SK-N-SH (cell line): ENCODE measurements around the gene CDH2.

Source experiments
- CTCF ChIP-seq: fragments of 200-600 bp; sonication (generic); IDR thresholded peaks from 2 replicates; pipeline ENCODE4 v1.6.1; 2017; ENCODE audit warnings: antibody characterized with exemption, mild to moderate bottlenecking, moderate library complexity
- EP300 ChIP-seq, 2 experiments: IDR thresholded peaks; 2 replicates each; pipeline versions ENCODE4 v1.4.0 to v1.6.1; 2012; ENCODE audit warnings: borderline replicate concordance in 1 of 2, low read depth in 1 of 2, low read length in 1 of 2
- EZH2phosphoT487 ChIP-seq: fragments of 200-600 bp; sonication (generic); IDR thresholded peaks from 2 replicates; pipeline ENCODE4 v1.6.1; 2017; ENCODE audit warnings: low read depth, mixed run types, mild to moderate bottlenecking, antibody characterized with exemption, moderate library complexity, borderline replicate concordance
- GABPA ChIP-seq: IDR thresholded peaks from 2 replicates; pipeline ENCODE4 v1.4.0; 2012; ENCODE audit warnings: low read depth, mild to moderate bottlenecking
- RCOR1 ChIP-seq: fragments of 150-350 bp; IDR thresholded peaks from 2 replicates; pipeline ENCODE4 v1.6.1; 2017; ENCODE audit warnings: antibody characterized with exemption, low read length
- TEAD4 ChIP-seq: IDR thresholded peaks from 2 replicates; pipeline ENCODE4 v1.4.0; 2012; ENCODE audit warnings: mild to moderate bottlenecking, borderline replicate concordance; ENCODE audit not compliant: insufficient read depth

DNA sequence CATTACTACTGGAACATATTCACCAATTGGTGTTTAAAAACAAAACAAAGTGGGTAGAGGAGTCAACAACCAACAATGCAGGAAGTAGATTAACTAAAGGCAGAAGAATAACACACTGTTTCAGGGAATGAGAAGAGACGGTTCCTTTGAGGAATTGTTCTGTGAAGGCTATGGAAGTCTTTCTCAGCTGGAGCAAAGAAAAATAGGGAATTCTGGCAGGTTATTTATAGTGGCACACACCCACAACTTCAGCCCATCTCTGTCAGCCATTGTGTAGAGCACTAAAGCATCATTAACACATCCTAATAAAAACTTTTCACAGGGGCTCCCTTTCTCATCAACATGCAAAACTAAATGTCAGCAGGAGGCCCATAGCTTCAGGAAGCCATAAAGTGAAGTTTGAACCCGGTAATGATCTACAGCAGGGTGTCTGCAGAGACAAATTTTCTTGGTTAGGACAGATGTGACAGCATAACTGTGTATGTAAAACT is 113.6 kb downstream of the CDH2 start:
- TF ChIP-seq CTCF (no peak), EP300 (IDR thresholded peaks at IDR 0.05; ENCODE audit: borderline replicate concordance in 1 of 2, low read depth in 1 of 2, low read length in 1 of 2) (no peak), RCOR1 (no peak), EZH2phosphoT487 (no peak), TEAD4 (no peak), GABPA (no peak)
